NCI-H82 treated with DMSO at 0.1 percent for 48 hours (cell line): ENCODE measurements around the gene NADK2.
"Not testable (repeated sequence)": the region's sequence is repeated elsewhere in the genome, so short reads cannot be mapped to it uniquely, and the experiment has no call there.

ENCODE experiments used
- DNase-seq: peaks from one replicate; lab custom pipeline; 2025; ENCODE audit not compliant: unreplicated experiment; lab: John Stamatoyannopoulos, UW

The NADK2 gene

DNA sequence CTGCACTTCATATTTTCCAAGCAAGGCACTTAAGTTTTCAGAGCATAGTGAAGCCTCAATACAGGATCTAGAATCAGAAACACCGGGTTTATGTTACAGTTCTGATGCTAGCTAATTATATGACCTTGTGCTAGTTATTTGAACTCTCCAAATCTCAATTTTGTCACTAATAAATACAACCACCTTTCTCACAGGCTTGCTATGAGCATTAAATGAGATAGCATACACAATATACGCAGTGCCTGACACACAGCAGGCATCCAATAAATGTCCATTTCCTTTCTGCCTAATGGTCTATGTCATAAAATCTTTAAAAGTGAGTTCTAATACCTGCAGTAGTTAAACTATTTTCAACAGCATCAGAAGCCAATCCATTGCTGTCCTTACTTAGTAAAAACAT, 32.9 kb downstream of the NADK2 start:
- no peak for DNase-seq

DNA sequence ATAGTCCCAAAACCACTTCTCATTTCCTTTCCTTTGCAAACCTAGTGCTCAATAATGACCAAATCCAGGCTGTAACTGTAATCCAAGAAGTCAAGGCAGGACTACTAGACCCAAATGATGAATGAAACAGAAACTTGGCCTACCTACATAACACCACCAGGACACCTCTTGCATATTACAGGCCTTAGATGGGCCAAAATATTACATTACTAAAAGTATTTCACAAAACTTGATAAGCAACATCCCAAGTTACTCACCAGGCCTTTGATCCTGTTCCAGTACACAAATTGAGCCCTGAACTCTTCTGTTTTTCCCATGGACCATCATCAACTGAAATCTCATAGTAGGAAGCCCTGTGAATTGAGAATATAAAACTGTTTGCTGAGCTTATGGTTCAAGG, 34.8 kb downstream of the NADK2 start:
- DNase-seq, result no peak

DNA sequence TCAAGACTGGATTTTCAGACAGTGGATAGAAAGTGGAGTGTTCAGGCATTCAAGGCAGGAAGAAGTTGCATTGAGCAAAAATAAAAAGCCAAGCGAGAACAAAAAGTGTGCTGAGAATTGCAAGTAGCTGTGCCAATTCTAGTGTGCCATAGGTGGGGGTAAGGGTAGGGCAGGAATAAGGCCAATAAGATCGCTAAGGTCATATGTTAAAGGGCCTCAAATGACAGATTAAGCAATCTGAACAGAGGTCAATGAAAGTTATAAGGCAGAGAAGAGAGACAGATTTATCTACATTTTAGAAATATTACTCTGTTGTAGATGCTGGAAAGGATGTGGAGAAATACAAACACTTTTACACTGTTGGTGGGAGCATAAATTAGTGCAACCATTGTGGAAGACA, 36.4 kb downstream of the NADK2 start:
- DNase-seq, result no peak

DNA sequence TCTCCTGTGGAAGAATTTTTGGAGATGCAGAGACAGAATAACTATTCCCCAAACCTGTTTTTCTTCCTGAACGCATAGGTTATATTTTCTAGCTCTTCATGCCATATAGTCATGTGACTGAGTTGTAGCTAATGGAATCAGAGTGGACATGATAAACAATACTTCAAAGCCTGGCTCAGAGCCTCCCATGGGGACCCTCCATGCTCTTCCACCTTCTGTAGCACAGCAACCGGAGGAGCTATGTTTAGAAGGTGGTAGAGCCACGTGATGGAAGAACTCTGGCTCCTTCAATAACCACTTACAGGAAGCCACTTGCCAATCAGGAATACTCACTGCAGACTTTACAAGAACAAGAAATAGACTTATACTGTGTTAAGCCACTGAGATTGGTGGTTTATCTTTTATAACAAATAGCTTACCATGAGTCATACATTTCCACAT, 39.2 kb downstream of the NADK2 start:
- DNase-seq, result peak; percentile 3

DNA sequence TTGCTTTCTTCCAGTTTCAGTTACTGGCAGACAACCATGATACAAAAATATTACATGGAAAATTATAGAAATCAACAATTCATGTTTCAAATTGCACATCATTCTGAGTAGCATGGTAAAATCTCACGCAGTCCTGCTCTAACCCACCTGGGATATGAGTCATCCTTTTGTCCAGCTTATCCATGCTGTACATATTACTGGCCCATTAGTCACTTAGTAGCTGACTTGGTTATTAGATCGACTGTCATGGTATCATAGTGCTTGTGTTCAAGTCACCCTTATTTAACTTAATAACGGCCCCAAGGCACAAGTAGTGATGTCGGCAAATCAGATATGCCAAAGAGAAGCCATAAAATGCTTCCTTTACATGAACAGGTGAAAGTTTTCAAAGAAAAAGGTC, 41.2 kb downstream of the NADK2 start:
- no peak for DNase-seq

DNA sequence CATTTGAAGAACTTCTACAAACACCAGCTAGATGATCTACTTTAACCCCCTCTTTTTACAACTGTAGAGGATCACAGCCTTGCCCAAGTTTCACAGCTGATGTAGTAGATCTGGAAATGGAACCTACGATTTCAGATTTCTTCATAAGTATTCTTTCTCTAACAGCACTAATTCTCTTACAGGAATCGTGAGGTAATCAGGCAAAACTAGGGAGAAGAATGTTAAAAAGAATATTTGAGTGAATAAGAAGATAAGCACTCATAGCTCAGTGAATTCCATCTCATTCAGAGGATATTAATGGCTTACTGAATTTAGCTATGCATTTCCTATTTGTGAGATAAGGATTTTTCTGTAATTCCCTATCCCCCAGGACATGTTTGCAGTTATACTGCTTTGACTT, 42.1 kb downstream of the NADK2 start:
- no peak for DNase-seq

DNA sequence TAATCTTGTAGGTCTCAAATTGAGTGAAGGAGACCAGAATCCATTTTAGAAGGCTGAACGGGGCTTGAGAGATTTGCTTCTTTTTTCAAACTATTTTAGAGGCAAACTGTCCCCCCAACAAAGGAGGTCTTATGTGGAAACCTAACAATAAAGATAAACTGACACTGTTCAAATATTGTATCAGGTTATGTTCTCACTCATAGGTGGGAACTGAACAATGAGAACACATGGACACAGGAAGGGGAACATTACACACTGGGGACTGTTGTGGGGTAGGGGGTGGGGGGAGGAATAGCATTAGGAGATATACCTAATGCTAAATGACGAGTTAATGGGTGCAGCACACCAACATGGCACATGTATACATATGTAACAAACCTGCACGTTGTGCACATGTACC, 42.9 kb downstream of the NADK2 start:
- not testable (repeated sequence) for DNase-seq

DNA sequence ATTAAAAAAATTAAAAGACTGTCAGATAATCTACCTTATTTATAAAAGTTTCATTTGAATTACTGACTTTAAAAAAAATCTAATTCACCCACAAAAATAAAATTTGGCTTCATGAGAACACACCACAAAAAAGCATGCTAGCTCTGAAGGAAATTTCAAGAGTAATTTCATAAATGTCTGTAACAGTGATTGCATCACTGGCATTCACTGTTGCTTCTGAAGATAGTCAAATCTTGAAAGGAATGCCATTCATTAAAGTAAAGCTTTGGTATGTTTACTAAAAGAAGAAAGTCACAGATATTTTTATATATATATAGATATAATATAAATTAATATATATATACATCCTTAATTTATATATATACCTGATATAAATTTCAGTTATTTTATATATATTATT, 43.4 kb downstream of the NADK2 start:
- no peak for DNase-seq

DNA sequence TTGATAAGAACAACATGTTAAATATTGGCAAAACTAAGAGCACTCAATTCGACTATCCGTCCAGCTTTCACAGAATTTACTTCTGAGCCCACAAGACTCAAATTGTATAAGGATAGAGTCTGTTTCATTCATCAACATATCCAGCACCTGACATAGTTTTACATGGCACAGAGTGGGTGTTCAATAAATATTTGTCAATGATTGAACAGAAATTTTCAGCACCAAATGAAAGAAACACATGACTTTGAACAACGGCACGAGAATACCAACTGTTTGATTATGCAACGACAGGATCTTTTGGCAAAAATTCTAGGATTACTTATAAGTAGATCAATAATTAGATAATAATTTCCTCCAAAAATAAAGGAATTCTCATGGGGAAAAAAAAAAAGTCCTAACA, 48.0 kb downstream of the NADK2 start:
- no peak for DNase-seq

DNA sequence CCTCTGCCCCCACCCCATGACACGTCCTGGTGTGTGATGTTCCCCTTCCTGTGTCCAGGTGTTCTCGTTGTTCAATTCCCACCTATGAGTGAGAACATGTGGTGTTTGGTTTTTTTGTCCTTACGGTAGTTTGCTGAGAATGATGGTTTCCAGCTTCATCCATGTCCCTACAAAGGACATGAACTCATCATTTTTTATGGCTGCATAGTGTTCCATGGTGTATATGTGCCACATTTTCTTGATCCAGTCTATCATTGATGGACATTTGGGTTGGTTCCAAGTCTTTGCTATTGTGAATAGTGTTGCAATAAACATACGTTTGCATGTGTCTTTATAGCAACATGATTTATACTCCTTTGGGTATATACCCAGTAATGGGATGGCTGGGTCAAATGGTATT, 57.3 kb downstream of the NADK2 start:
- not testable (repeated sequence) for DNase-seq

DNA sequence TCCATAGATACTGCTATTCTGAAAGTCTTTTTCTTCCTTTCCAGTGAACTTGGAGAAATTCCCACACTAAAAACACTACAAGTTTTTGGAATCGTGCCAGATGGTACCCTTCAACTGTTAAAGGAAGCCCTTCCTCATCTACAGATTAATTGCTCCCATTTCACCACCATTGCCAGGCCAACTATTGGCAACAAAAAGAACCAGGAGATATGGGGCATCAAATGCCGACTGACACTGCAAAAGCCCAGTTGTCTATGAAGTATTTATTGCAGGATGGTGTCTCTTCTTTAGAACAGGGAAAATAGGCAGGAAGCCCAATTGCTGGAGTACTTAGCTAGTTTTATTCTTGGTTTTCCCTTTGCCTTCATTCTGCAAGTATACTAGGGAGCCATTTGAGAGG, 60.0 kb downstream of the NADK2 start:
- DNase-seq, result no peak

DNA sequence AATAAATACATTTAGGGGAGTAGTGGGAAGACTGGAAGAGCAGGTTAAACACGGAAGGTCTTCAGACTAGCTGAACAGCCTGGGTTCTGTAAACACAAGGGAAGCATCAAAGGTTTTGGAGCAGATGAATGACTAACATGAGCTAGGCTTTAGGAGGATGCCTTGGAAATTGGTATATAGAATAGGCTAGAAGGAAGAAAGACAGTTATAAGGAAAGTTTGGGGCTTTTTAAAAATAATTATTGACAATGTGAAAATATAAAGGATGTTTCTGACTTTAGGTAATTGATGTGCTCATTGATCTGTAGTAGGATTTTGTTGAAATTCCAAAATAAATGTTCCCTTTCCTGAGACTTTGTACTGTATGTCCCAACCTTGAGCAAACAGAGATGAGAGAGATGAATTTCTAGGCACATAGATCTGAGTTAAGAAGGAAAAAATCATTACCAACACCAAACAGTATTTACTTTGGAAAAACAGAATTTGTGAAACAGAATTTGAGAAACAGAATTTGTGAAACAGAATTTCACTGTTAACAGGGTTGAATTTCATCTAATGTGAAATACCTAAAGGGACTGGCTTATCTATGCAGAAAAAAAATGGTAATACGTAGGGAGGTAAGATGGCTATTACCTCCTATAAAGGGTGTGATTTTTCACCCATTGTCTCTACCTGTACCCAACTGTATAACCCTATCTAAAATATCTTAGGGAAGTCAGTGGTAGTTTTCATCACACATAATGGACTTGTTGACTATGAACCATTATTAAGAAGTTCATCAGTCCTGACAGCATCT, 61.0 kb downstream of the NADK2 start:
- DNase-seq, result no peak

DNA sequence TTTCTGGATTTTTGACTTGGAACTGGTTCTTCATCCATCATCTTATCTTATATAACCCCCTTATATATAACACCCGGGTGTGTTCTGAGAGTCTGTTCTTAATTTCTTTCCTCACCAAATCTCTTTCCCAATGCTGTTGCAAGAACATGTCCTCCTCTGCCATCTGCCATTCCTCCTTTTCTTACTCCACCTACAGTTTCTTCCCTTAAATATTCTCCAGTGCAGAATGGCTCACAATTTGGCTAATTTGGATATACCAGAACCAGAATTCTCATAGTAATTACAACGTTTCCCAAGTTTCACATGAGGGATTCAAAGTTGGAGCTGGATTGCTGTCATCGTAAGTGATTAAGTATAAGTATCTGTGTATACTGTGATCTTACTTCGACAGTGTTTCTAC, 61.8 kb downstream of the NADK2 start:
- DNase-seq, result no peak

DNA sequence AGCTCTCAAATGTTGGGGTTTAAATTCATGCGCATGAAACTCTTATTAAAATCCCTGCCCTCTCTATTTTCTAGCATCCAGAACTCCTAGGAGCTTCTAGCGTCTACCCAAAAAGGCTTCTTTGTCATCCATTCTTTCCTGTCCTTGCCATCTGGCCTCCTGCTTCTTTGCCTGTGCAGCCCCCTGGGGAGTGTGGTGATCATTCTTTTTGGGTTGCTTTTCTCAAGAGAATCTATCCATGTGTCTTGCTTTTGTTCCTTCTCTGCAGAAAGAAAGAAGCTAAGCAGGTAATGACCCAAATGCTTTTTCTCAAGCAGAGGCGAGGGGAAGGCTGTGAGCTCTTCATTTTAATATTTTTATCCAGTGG, 63.2 kb downstream of the NADK2 start:
- DNase-seq, result no peak

DNA sequence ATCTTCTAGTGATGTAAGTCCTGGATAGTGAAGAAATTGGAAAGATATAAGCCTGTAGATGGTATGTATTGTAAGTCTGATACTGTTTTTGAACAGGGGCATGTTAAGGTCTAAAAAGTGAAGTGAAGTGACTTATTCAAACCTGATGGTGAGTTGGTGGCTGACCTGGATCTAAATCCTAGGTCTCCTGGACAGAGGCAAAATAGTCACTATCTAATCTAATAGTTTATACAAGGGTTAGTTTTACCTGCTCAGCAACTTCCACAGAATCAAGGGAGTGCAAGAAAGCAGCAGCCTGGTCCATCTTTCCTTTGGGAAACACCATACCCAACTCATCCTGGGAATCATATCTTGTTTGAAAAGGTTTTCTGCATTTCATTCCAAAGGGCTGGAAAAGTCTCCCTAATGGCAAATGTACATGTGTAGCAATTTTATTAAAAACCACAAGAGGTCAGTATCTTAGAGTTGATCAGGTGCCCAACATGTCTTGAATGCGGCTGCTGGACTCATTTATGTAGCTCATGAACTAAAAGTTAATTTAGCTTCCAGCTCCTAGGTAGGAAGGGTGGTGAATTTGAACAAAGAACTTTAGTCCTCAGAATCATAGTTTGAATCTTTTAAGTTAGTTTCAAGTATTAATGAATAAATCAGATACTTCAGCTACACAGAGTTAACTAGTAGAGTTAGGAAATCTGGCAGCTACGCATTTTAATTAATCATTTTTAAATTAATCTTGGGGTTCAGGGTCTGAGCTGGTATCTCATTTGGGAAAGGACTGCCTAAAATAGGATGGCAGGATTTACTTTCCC, 63.8 kb downstream of the NADK2 start:
- peak; percentile 3 for DNase-seq

DNA sequence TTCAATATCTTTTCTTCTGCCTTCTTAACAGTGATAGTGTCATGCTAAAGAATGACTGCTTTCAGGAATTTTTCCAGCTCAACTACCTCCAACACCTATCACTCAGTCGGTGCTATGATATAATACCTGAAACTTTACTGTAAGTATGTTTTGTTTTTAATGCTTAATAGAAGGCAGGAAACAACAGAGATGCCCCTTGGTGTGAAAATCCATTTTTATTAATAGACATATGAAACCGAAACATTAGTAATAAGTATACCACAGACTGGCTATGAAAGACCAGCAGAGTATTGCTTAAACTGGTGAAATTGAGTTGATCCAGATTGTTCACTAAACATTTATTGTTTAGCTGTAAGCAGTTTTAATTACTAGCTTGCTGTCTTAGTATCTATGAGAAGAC, 64.6 kb downstream of the NADK2 start:
- DNase-seq, result no peak

DNA sequence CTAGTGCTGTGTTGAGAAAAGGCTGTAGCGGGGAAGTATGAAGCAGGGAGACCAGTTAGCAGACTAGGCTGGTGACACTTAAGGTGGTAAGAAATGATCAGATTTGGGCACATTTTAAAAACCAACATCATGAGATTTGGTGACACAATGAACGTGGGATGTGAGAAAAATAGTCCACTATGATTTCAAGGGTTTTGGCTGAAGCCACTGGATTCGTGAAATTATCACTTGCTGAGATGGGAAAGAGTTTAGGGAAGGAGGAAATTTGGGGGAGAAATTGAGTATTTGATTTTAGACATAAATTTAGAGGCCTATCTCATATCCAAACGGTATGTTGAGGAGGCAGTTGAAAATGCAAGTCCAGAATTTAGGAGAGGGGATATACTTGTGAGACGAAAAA, 66.7 kb downstream of the NADK2 start:
- DNase-seq, result no peak

DNA sequence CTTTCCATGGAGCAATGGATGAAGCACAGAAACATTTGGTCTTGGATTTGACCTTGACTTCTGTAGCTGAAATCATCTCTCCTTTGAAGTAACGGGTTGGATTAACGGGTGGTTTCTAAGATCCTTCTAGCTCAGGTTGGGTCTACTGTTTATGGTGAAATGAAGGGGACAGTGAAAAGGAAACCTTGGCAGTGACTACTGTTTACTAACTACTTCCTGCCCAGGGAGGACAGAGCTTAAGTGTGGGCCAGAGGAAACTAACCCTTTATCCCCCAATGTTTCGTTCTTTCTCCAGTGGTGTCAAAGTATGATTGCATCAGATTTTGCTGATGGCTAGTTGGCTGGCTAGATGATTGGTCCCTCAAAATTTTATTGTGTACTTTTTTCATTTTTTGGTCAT, 67.6 kb downstream of the NADK2 start:
- DNase-seq, result no peak

DNA sequence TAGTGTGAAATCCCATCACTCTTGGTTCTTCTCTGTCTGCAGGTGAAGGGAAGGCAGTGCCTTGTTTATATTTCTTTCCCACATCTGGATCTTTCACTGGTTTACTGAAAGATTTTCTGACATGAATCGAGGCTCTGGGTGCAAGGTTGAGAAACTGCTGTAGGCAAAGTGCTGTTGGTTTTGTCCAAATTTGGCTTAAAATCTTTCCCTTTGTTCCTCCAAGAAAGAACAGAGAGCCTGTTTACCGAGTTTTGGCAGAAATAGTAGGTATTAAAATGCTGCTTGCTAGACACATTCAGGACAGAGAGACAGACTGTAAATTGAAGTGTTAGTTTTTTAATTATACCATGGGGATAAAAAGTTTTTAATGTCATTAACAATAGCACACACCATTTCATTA, 68.3 kb downstream of the NADK2 start:
- DNase-seq, result no peak

DNA sequence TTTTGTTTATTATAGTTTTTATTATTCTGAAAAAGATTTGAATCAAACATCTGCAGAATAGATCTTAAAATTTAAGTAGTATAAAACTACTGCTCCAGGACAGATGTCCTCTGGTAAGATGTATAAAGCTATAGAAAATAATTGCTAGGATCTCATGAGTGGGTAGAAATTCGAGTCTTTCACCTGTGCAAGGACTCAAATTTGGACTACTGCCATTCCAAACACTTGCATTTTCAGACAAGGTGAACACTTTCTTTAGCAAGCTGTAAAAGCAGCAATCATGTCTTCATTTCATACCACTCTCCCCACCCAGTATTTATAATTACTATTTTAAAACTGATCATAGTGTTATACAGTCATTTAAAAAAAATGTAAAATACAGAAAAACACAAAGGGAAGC, 69.1 kb downstream of the NADK2 start:
- no peak for DNase-seq

DNA sequence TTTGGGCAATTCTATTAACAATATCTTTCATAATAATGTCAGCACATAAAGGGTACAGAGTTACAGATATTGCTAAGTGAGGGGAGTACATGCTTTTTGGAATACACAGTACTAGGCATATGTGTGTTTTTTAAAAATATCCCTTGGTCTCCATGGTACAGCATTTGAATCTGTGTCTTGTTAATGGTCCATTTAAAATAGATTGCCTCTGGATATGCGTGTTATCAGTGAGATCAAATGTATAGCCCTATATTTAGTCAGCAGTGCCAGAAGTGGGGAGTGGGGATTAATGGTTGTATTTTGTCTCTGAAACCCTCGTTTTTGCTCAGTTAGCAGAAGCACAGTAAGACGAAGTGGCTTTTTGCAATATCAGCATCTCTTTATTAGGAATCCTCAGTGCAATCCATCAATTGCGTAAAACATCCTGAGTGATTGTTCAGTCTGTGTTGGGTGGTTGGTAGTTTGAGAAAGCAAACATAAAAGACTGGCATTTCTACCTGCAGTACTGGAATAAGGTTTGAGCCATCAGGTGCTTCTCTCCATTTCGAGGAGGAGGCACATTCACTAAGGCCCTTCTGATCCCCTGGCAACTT, 70.8 kb downstream of the NADK2 start:
- DNase-seq, result no peak

DNA sequence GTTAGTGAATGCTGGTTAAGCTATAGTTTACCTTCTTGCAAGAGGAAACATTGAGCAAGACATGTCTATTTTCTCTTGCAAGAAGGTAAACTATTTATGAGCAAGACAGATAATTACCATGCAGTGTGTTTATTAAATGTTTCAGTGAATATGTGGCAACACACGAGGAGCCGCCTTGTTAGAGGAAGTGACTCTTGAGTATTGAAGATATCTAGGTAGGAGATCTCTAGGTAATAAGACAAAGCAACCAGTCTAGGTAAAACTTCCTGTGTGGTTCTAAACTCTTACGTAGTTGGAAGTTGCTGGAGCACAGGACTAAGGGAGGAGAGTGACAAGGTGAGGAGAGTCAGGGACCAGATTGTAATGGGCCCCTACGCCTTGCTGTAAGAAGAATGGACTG, 73.0 kb downstream of the NADK2 start:
- no peak for DNase-seq
